ENCODE measurements around the gene SLC7A7. TPM values are rescaled to one million over a fixed set of nuclear protein-coding genes. Genes with fewer than 3 reads are reported as not detected.

Gene SLC7A7
- total RNA-seq, 1 donor from 2014 or later, result 33.7 TPM

- peaks cover 4% of the 10 kb centered on the region for H3K36me3 Mint-ChIP-seq (ENCODE audit: low read depth)
- ChIA-PET CTCF (interaction anchor here (0.8 to 3.7 kb wide), 3 partner anchors 28 to 268 kb away, joined by 4 to 64 read pairs (median 15); no protein-coding TSS in a partner anchor), POLR2A (interaction anchor here (0.7 to 5.1 kb wide), 7 partner anchors 12 to 242 kb away, joined by 4 to 73 read pairs (median 32); partner anchors contain the start of genes OXA1L and SLC7A7)
- H3K27me3 Mint-ChIP-seq, result no peaks in the 10 kb centered on the region
- H3K9me3 Mint-ChIP-seq, result no peaks in the 10 kb centered on the region
- DNase-seq, result no peak
- TF ChIP-seq CTCF (IDR thresholded peaks at IDR 0.05), result no peak
- intact Hi-C loops (cut with micrococcal nuclease), result loop anchor here (5.0 kb wide), 1 partner anchor 62 kb away; no protein-coding TSS in a partner anchor
- ATAC-seq (ENCODE audit: low read depth), result no peak
- H3K27ac Mint-ChIP-seq, result peak overlapping the region; percentile 59
- peaks cover 49% of the 10 kb centered on the region for H3K4me1 Mint-ChIP-seq
- peak overlapping the region; percentile 53 for H3K4me3 Mint-ChIP-seq
These were observed 9.6 kb upstream of the SLC7A7 start for GRCh38 chr14:22824711-22825359.

GRCh38 chr14:22822571-22823098 is 7.4 kb upstream of the SLC7A7 start:
- CTCF ChIA-PET, result interaction anchor here (0.7 to 3.7 kb wide), 20 partner anchors 8 to 502 kb away, joined by 3 to 64 read pairs (median 5); partner anchors contain the start of genes LRP10, MMP14, OXA1L and SLC7A7
- Mint-ChIP-seq H3K36me3 (ENCODE audit: low read depth) (no peaks in the 10 kb centered on the region), H3K27me3 (no peaks in the 10 kb centered on the region), H3K27ac (peak overlapping the region; percentile 92), H3K9me3 (no peaks in the 10 kb centered on the region), H3K4me3 (peak overlapping the region; percentile 86), H3K4me1 (peaks cover 60% of the 10 kb centered on the region)
- TF ChIP-seq CTCF (IDR thresholded peaks at IDR 0.05), result no peak
- intact Hi-C loops (cut with micrococcal nuclease), result loop anchor here (1.0 to 5.0 kb wide), 10 partner anchors 18 to 265 kb away; partner anchors contain the start of genes AJUBA and OXA1L
- peak; percentile 76 for ATAC-seq (ENCODE audit: low read depth)
- POLR2A ChIA-PET, result interaction anchor here (0.6 to 5.1 kb wide), 31 partner anchors 10 to 717 kb away, joined by 3 to 73 read pairs (median 6); partner anchors contain the start of genes ABHD4, DAD1, LRP10 and MMP14
- peak; percentile 69 for DNase-seq

GRCh38 chr14:22822016-22822570 is 6.9 kb upstream of the SLC7A7 start:
- no peak for TF ChIP-seq CTCF (IDR thresholded peaks at IDR 0.05)
- DNase-seq (no peak), ATAC-seq (ENCODE audit: low read depth) (no peak)
- no peaks in the 10 kb centered on the region for H3K27me3 Mint-ChIP-seq
- intact Hi-C loops (cut with micrococcal nuclease), result loop anchor here (1.0 to 5.0 kb wide), 6 partner anchors 18 to 161 kb away; partner anchors contain the start of genes AJUBA and OXA1L
- no peaks in the 10 kb centered on the region for H3K36me3 Mint-ChIP-seq (ENCODE audit: low read depth)
- H3K27ac Mint-ChIP-seq, result peak overlapping the region; percentile 92
- H3K4me3 Mint-ChIP-seq, result peak overlapping the region; percentile 86
- CTCF ChIA-PET, result interaction anchor here (0.9 to 3.7 kb wide), 16 partner anchors 7 to 265 kb away, joined by 3 to 64 read pairs (median 7); partner anchors contain the start of genes MMP14, OXA1L and SLC7A7
- no peaks in the 10 kb centered on the region for H3K9me3 Mint-ChIP-seq
- POLR2A ChIA-PET, result interaction anchor here (0.5 to 5.1 kb wide), 26 partner anchors 9 to 558 kb away, joined by 3 to 73 read pairs (median 7); partner anchors contain the start of genes ABHD4, LRP10, MMP14 and OXA1L
- H3K4me1 Mint-ChIP-seq, result peaks cover 61% of the 10 kb centered on the region

- Mint-ChIP-seq H3K4me3 (peak overlapping the region; percentile 17), H3K27ac (peak overlapping the region; percentile 92), H3K36me3 (ENCODE audit: low read depth) (no peaks in the 10 kb centered on the region), H3K9me3 (no peaks in the 10 kb centered on the region), H3K4me1 (peaks cover 65% of the 10 kb centered on the region), H3K27me3 (no peaks in the 10 kb centered on the region)
- no peak for TF ChIP-seq CTCF (IDR thresholded peaks at IDR 0.05)
- POLR2A ChIA-PET, result interaction anchor here (1.0 to 5.1 kb wide), 9 partner anchors 8 to 251 kb away, joined by 3 to 73 read pairs (median 20); partner anchors contain the start of genes MRPL52, OXA1L and SLC7A7
- DNase-seq (no peak), ATAC-seq (ENCODE audit: low read depth) (no peak)
- intact Hi-C loops (cut with micrococcal nuclease), result loop anchor here (1.0 to 5.0 kb wide), 6 partner anchors 17 to 161 kb away; partner anchors contain the start of genes AJUBA and OXA1L
- CTCF ChIA-PET, result interaction anchor here (0.9 to 3.6 kb wide), 4 partner anchors 31 to 264 kb away, joined by 3 to 23 read pairs (median 8); partner anchors contain the start of gene OXA1L
These were observed 6.2 kb upstream of the SLC7A7 start for GRCh38 chr14:22821193-22822015.
